Left kidney (tissue), 2 donors: ENCODE results near the gene VPS13D. TPM values are rescaled to one million over a fixed set of nuclear protein-coding genes. Genes with fewer than 3 reads are reported as not detected.

Experiments used
- DNase-seq: peaks from one replicate; pipeline ENCODE4 v3.0.0-alpha.2; 2013
- polyA plus RNA-seq: library from polyadenylated mRNA; unstranded; fragments of 120-200 nt; gene quantifications from one replicate; pipeline ENCODE4 v1.2.1, GENCODE V29; 2013; ENCODE audit not compliant: insufficient read length

Gene VPS13D
- polyA plus RNA-seq, 1 donor, result 37.2 TPM

DNA sequence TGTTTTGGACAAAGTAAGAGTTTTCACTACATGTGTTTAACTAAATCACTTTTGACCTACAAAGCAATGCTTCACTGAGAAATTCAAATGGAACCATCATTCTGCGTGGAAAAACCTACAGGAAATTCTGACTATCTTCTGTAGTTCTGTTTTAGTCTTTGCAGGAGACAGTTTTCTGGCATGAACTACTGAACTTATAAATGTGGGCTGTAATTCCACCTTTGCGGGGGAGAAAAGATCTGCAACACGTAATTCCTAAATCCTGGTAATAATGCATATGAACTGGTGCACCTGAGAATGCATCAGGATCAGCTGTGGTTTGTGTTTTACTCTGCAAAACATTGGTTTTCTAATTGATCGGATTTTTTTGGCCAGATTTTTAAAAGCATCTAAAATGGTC is 106.0 kb downstream of the VPS13D start:
- no peak for DNase-seq

- peak; percentile 26 for DNase-seq
Observed at GRCh38 chr1:12336413-12336812, 106.6 kb downstream of the VPS13D start.

GRCh38 chr1:12338017-12338416 is 108.2 kb downstream of the VPS13D start:
- DNase-seq, result no peak

DNA sequence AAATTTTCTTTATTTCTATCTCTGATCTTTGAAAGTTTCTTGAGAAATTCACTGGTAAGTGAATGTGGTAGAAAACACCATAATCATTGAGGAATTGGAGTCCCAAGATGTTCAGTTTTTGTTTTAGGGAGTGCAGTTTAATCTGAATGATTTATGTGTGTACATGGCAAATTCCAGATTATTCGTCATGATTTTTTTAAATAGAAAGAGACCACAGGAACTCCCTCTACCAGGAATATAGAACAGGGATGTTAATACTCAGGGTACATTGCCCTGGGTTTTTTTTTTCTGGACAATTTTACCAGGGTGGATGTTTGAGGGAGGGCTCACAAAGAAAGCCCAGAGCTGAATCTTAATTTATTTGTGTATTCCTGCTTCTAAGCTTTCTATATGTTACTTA is 109.0 kb downstream of the VPS13D start:
- no peak for DNase-seq

- DNase-seq, result peak; percentile 33
Observed at GRCh38 chr1:12339396-12339795, 109.6 kb downstream of the VPS13D start.

DNA sequence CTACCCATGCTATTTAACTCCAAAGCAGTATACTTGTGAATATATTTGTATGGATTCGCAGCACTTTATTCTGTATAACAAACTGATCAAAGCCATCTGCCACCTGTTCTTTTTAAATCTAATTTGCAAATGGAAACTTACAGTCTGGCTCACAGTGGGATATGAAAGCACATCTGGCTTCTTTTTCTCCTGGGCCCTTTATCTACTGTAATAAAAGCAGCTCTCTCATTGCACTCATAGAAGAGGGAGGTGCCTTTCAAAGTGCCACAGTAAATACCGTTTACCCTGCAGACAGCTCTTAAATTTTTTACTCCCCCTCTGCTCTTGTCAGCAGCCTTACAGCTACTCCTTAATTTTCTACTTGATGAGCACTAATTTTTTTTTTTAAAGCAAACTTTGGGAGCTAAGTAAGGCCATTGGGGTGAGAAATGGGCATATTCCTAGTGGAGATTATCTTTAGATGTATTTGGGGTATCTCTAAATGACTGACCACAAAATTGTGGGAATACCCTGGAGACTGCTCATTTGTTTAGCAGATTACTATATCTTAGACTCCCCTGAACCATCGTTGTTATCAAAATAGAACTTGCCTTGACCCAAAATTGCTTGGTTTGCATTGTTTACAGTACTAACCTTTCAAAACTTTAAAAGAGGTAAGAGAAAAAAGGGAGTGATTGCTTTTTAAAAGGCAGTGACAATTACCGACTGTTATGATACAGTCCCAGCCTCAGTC is 110.1 kb downstream of the VPS13D start:
- DNase-seq, result peak; percentile 30

DNA sequence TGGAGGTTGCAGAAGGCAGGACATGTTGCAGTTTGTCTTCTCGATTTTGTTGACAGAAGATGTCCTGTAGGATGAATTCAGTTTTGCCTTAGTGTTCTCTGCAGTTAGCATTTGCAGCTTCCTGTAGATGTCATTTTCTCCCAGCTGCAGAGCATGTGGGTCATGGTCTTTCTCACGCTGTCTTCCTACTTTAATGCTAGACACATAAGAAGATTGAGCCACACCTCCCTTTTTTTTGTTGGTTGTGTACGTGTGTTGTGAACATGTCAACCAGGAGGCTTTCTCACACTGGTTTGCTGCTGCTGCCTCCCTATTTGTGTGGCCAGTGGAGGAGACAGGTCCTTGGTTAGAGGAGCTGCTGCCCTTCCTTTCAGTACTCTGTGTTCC is 110.7 kb downstream of the VPS13D start:
- DNase-seq, result no peak

GRCh38 chr1:12341667-12342066 is 111.8 kb downstream of the VPS13D start:
- no peak for DNase-seq

DNA sequence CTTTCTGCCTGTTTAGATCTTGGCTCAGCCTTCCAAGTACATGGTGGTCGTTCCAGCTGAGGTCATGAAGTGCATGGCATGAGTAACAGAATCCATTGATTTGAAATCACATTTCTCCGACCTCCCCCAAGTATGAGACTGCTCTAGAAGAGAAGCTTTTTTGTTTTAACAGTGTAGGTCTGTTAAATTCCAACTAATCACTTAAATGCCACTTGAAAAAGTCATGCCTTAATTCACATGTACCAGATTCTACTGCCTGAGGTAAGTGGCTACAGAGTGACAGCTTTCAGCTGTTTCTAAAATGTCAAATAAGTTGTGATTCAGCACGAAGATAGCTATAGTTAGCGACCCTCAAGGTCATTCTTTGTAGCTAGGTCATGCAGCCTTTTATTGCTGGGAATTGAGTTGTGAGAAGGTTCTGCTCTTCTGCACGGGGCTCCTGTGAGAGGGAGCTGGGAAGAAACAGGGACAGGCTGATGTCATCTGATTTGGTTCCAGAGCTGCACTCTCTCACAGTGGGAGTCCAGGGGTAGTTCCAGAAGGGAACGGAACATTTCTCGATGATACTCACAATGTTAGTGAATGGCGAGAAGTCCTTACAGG is 112.7 kb downstream of the VPS13D start:
- DNase-seq, result peak; percentile 22

DNA sequence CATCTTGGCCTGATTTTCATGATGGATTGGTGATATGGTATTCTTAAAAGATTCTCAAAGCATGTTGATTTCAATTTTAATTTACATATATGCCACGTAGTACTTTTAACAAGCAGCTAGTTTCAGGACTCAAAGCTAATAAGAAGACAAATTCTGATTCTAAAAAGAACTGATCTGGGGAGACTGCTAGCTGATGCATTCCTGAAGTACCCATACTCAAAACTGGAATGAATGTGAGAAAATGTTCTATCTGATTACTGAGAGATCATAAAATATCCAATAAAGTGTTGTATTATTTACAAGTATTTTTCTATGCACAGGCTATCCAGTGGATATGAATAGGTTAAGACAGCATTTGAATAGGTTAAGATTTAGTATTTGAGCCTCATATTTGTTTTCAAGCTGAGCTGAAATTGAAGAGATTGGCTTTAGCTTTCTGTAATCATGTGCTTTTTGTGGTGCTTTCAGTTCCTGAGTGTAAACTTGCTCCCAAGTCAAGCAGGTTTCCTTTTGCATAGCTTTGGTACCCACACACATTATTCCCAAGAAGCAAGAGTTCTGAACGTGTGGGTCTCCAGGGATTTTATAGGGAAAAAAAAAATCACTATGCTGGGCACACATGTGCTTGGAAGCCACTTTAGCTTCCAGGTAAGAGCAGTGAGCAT is 114.1 kb downstream of the VPS13D start:
- no peak for DNase-seq

GRCh38 chr1:12344596-12345349 is 114.9 kb downstream of the VPS13D start:
- no peak for DNase-seq

GRCh38 chr1:12345350-12346217 is 115.8 kb downstream of the VPS13D start:
- no peak for DNase-seq

GRCh38 chr1:12346483-12347151 is 116.8 kb downstream of the VPS13D start:
- DNase-seq, result no peak

DNA sequence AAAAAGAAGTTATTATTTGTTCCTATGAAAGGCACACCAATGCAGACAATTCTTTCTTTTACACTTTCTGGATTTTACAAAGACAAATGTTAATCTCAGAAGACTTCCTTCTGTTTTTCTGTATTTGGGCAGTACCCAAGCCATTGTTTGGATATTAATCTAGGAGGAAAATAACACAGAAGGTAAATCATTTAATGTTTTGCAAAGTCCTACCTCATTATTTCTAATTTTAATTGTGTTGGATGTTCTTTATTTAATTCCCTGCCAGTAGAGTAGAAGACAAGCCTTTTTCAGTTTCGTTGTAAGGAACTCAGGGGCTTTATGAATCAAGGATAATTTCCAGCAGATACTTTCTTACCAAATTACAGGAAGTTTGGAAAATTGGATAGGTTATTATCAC is 118.3 kb downstream of the VPS13D start:
- no peak for DNase-seq

DNA sequence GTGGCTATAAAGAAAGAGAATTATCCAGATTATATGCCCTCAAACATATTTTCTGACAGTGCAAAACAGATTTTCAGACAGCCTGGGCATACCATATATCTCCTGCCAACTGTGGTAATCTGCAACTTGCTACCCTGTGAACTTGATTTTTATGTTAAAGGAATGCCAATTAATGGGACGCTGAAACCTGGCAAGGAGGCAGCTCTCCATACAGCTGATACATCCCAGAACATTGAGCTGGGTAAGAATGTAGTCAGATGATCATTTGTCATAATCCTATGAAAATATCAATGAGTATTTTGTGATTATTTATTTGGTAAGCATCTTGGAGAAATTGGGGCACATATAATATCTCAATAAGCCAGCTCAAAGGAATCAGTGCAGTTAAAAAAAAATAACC is 124.2 kb downstream of the VPS13D start:
- DNase-seq, result no peak

- DNase-seq, result no peak
Observed at GRCh38 chr1:12356004-12356890, 126.4 kb downstream of the VPS13D start.

- DNase-seq, result no peak
Observed at GRCh38 chr1:12358499-12358898, 128.7 kb downstream of the VPS13D start.

DNA sequence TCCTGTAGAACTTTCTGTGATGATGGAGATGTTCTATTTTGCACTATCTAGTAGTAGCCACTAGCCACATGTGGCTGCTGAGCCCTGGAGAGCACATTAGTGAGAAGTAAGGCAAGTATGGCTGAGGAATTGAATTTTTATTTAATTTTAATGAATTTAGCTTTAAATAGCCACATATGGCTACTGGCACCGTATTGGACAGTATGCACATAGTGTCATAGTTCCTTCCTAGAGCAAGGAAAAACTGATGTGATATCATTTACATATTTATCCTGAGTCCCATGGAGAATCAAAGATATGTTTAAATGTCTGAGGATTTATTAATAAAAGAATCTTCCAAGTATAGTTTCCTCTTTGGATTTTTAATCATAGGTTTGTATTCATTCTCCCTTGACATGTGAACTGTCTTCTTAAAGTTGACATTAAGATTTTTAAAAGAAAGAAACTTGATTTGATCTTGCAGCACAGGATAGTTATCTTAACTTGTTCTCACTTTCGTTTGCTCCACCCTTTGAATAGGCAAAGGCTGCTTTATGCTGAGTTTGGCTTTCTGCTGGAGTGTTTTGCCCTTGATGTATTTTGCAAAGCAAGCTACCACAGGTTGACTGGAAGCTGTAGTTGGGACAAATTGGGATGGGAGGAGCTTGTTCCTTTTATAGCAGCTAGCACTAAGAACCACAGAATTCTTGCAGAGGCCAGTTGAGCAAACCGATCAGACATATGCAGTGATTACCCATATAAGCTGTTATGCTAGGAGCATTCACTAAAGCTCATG is 129.7 kb downstream of the VPS13D start:
- DNase-seq, result no peak

DNA sequence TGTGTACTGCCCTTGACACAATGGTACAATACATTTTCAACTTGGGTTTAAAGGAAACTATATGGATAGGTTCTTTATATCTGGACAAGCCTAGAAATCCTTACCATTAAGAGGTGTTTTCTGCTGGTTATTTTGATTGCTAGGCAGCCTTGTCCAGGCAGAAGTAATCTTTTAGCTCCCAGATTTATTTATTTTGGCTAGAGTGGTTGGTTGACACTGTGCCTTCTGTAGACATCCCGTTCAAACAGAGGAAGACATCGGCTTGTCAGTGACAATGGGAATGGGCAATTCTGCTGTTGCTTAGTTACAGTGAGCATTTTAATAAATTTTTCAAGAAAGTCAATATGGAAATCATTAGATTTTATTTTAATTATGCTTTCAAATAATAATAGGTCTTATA is 138.8 kb downstream of the VPS13D start:
- DNase-seq, result no peak
